HG02885 (cell line): Measurements from ENCODE around the gene ADGRB2.

Source experiments
- ATAC-seq: cut with Tn5 transposase; IDR thresholded peaks from one replicate; pipeline ENCODE4 v1.9.1; 2021; ENCODE audit warnings: mild to moderate bottlenecking; ENCODE audit not compliant: unreplicated experiment, poor library complexity

ADGRB2 gene

GRCh38 chr1:31751822-31752241 lies 12.3 kb downstream of the ADGRB2 start:
- no peak for ATAC-seq

- no peak for ATAC-seq
Measured at GRCh38 chr1:31750858-31751510, 13.2 kb downstream of the ADGRB2 start.

GRCh38 chr1:31749785-31750735 lies 14.1 kb downstream of the ADGRB2 start:
- ATAC-seq, result no peak

GRCh38 chr1:31748365-31748764 lies 15.8 kb downstream of the ADGRB2 start:
- ATAC-seq, result no peak

GRCh38 chr1:31747304-31747703 lies 16.8 kb downstream of the ADGRB2 start:
- no peak for ATAC-seq

GRCh38 chr1:31746687-31747086 lies 17.5 kb downstream of the ADGRB2 start:
- ATAC-seq, result no peak

- ATAC-seq, result no peak
Measured at GRCh38 chr1:31745946-31746670, 18.0 kb downstream of the ADGRB2 start.

GRCh38 chr1:31745096-31745945 lies 18.8 kb downstream of the ADGRB2 start:
- no peak for ATAC-seq

- peak; percentile 68 for ATAC-seq
Measured at GRCh38 chr1:31744165-31744888, 19.8 kb downstream of the ADGRB2 start.

GRCh38 chr1:31742462-31743212 lies 21.5 kb downstream of the ADGRB2 start:
- ATAC-seq, result no peak

- ATAC-seq, result no peak
Measured at GRCh38 chr1:31739346-31739745, 24.8 kb downstream of the ADGRB2 start.

- no peak for ATAC-seq
Measured at GRCh38 chr1:31736675-31737074, 27.5 kb downstream of the ADGRB2 start.

- no peak for ATAC-seq
Measured at GRCh38 chr1:31735571-31735970, 28.6 kb downstream of the ADGRB2 start.

GRCh38 chr1:31734582-31735107 lies 29.5 kb downstream of the ADGRB2 start:
- ATAC-seq, result no peak

GRCh38 chr1:31733389-31734219 lies 30.5 kb downstream of the ADGRB2 start:
- no peak for ATAC-seq

GRCh38 chr1:31732751-31733289 lies 31.3 kb downstream of the ADGRB2 start:
- no peak for ATAC-seq

- ATAC-seq, result no peak
Measured at GRCh38 chr1:31732343-31732742, 31.8 kb downstream of the ADGRB2 start.
